GM04504 (cell line): ENCODE results near the gene TTLL7.
A peak's percentile ranks its signal among the peaks of the same experiment; 100 is the strongest.
"Not testable (repeated sequence)": the region's sequence is repeated elsewhere in the genome, so short reads cannot be mapped to it uniquely, and the experiment has no call there.

Experiments
- DNase-seq: peaks from one replicate; pipeline ENCODE4 v3.0.0-alpha.2; 2012; ENCODE audit warnings: low read depth

TTLL7 gene

GRCh38 chr1:83929184-83929583 lies 69.7 kb downstream of the TTLL7 start:
- peak; percentile 25 for DNase-seq

GRCh38 chr1:83928396-83928795 lies 70.5 kb downstream of the TTLL7 start:
- no peak for DNase-seq

DNA sequence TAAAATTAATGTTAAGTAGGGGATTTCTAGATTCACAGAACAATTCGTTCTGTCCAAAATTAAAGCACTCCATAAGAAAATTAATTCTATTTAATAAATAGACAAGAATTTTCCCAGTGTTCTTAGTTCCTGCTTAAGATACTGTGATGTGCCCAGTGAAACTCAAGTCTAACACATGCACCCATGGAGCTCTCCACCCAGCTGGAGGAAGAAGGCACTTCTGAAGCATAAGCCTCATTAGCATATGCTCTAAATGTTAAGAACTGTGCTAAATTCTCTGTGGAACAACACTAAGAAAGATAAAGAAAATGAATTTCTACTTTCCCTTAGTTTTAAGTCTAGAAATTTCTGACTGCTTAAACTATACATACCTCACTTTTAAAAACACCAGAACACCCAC lies 71.2 kb downstream of the TTLL7 start:
- DNase-seq, result no peak

GRCh38 chr1:83927061-83927460 lies 71.9 kb downstream of the TTLL7 start:
- DNase-seq, result no peak

DNA sequence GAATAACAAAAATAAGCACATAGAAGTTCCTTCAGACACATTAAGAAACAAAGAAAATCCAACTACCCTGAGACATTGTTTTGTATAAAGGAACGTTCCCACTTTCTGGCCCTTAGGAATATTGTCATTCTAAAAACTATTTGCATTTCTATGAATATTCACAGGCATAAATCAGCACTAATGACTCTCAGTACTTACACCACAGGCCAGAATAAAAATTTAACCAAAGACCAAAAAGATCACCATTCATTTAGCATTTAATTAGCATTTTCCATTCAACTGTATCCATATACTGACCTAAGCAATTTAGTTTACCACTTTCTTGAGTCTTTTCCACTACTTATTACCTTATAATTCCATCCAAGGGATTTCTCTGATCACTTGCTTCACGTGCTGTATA lies 75.4 kb downstream of the TTLL7 start:
- DNase-seq, result no peak

GRCh38 chr1:83922431-83922830 lies 76.5 kb downstream of the TTLL7 start:
- DNase-seq, result no peak

DNA sequence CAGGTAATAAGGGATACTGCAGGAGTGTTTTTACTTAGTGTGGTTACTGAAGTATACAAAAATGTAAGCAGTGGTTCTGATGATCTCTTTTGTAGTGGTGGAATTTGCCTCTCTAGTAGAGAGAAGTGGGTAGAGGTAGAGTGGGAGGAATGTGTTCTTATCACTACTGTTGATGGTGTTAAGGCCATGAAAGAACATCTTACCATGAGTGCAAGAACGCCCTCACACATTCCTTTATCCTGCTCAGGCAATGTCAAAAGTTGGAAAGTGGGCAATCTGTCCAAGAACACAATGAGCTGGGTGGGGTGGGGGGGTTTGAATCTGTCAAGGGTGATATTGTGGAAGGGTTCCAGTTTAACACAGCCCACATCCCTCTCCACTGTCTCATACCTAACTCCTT lies 78.6 kb downstream of the TTLL7 start:
- no peak for DNase-seq

GRCh38 chr1:83919872-83920271 lies 79.1 kb downstream of the TTLL7 start:
- DNase-seq, result no peak

DNA sequence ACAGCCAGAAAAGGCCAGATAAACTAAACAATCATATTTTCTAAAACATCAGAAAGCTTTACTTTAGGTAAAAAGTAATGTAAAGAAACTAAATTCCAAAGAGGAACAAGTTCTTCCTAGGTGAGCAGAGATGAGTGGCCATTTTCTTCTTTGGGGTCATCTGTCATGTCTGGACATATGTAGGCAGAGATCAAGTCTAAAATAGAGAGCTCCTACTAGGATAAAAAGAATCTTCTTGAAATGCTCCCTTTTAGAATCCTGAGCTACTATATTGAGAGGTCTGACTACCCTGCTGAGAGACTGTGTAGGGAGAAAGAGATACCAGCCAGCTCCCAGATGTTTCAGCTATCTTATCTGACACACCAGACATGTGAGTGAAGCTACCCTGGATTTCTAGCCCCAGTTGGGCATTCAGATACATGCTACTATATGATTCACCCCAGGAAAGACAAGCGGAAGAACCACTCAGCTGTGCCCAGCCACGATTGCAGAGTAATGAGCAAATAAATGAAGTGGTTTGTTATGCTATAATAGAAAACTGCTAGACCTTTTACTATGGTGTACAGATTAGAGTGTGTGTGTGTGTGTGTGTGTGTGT lies 80.1 kb downstream of the TTLL7 start:
- no peak for DNase-seq

- no peak for DNase-seq
These were observed 81.0 kb downstream of the TTLL7 start for GRCh38 chr1:83917959-83918358.

- not testable (repeated sequence) for DNase-seq
These were observed 82.8 kb downstream of the TTLL7 start for GRCh38 chr1:83916094-83916493.

DNA sequence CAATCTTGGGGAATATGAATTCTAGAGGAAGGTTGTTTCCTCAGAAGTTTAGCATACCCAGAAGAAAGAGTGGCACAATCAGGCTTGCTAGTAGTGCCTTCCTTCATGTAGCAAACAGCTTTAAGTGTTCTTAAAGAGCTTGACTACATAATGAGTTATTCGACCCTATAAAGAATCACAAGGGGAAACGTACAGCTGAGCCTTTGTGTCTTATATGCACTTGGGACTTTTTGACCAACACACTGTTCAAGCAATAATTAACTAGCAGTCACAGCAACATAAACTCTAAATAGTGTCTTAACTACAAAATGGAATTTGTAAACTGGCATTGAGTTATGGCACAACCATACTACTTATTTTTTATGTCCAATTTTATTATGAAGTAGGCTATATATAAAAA lies 86.1 kb downstream of the TTLL7 start:
- DNase-seq, result no peak

GRCh38 chr1:83910461-83910860 lies 88.5 kb downstream of the TTLL7 start:
- DNase-seq, result no peak

DNA sequence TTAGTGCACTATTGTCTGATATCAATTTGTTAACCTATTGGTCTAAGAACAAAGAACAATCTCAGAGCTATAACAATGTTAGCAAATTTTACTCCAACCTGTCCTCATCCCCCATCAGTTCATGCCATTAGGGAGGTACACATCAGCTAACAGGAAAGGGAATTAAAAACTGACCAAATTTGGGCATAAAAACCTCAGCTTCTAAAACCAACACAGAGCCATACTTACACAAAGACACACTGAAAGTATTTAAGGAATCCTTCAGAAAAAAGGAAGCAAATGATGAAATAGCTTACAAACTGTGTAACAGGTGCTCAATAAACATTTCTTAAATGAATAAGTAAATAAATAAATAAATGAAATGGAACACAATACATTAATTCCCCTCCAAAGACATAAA lies 89.2 kb downstream of the TTLL7 start:
- DNase-seq, result no peak

DNA sequence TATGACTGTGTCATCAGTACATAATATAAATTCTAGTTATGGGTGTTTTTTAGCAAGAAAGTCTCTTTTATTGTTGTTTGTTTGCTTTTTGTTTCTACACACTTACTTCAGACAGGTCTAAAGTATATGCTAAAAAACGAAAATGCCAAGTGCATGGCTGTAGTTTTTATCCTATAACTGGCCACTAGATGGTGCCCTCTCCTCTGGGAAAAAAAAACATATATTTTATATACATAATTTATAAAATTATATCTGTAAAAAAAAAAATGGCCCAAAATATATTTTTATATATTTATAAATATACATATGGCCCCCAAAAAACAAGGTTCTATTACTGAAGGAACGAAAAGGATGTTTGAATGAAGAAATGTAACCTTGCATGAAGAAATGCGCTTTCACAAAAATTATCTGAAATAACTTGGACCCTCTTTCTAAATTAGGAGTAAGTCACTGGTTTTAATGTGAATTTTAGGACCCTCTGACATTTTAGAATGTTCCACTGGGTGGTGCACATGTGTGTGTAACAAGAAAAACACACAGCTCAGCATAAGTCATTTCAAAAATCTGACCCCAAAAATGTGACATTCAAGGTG lies 93.5 kb downstream of the TTLL7 start:
- no peak for DNase-seq

DNA sequence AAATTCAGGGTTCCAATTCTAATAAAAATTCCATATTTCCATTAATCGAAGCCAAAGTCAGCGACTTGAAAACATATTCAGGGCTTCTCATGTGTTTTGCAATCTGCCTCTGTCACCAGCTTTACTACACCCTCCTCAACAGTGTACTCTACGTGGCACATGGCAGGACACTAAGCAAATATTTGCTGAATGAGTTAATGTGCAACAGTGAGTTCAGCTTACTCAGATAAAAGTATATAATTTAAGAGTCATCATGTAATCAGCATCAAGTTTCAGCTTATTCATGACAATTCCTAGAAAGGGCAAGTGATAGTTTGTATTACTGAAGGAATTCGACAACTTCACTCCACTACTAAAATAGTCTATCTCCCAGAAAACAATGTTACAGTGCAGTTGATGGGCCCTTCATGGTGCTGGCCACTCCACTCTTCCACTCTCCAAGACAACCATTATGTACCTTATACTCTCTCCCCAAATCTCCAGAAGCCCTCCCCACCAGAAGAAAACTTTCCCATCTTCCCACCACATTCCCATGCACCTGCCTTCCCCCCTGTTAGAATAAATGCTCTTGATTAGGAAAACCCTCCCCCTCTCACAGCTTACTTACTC lies 97.3 kb downstream of the TTLL7 start:
- DNase-seq, result peak; percentile 58

GRCh38 chr1:83900524-83900923 lies 98.4 kb downstream of the TTLL7 start:
- peak; percentile 28 for DNase-seq

DNA sequence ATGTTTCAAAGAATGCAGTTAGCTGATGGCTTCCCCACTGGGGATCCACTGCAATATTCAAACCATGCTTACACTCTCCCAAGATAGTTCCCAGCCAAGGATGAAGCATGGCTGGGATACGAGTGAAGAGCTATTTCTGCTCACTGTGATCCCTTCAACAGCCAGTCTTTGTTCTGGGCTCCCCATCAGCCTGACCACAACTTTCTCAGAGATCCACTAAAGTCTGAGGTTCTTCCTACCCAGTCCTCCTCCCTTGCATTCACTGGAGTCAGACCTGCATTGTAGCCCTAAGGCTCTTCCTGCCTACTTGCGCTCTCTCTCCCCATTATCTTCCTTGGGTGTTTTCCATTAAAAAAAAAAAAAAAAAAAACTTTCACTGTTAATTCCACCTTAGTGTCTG lies 101.4 kb downstream of the TTLL7 start:
- DNase-seq, result no peak

DNA sequence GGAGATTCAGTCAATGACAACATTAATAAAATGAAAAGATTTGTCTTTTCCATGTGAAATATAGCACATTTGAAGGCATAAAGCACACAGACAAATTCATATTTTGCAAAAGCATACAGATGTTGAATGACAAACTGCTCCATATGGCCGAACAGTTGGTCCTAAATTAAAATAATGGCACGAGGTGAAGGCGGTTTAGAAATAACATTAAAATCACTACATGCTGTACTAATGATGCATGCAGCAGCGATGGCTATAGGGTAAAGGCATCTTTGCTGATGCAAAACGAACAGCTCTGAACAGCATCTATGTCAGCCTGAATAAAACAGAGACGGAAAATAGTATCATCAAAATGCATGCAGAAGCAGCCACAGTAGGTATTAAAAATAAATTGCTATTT lies 102.6 kb downstream of the TTLL7 start:
- no peak for DNase-seq

GRCh38 chr1:83889707-83890106 lies 109.2 kb downstream of the TTLL7 start:
- no peak for DNase-seq

DNA sequence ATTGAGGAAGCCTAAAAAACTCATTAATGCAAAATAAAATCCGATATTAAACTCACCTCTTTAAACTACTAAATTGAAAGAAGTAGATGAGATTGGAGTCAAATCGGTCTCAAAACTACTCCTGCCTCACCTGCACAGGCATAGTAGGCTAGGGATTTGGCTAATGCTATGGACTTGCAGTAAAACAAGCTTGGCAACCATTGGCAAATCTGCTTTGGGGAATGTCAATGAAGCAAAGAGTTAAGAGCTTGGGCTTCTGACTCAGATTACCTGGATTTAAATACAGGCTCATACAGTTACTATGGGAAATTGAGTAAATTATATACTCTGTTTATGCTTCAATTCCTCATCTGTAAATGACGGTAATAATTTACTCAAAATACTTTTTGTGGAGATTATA lies 111.4 kb downstream of the TTLL7 start:
- DNase-seq, result no peak

DNA sequence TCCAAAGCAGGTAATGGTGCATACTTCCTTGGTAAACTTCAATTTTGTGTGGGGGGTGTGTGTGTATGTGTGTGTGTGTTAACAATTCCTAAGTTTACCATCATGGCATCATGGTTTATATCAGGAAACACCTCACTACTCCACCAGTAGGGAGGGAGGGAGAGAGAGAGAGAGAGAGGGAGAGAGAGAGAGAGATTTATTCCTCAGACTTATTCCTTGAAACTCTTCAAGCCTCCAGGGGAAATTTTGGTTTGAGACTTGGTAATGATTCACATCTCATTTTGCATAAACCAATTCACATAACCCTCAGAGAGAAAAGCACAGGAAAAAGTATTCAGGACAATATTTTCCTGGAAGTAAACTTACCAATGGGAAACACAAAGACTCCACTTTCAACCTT lies 115.0 kb downstream of the TTLL7 start:
- no peak for DNase-seq

DNA sequence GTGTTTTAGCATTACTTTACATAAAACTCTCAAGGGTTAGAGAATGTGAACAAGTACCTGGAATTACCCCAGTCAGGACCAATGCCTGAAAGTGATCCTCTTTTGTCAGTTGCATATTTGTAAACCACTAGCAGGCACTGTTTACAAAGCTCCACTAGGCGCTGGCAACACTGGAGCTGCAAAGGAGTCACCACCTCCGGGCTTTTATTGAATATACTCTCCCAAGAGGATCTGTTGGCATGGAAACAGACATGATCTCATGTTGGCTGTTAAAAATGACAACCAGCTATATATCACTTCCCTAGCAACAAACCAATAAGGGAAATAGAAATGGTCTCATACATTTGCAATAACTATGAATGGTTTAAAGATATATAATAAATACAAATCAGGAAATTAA lies 116.0 kb downstream of the TTLL7 start:
- DNase-seq, result peak; percentile 59

GRCh38 chr1:83872515-83872914 lies 126.4 kb downstream of the TTLL7 start:
- DNase-seq, result no peak
